ENCODE data around the gene CFAP92. TPM values are rescaled to one million over a fixed set of nuclear protein-coding genes. Genes with fewer than 3 reads are reported as not detected.
"Not testable (repeated sequence)": the region's sequence is repeated elsewhere in the genome, so short reads cannot be mapped to it uniquely, and the experiment has no call there.

The CFAP92 gene
- total RNA-seq, 2 donors from 2014 or later = 0.15 to 0.37 TPM

DNA sequence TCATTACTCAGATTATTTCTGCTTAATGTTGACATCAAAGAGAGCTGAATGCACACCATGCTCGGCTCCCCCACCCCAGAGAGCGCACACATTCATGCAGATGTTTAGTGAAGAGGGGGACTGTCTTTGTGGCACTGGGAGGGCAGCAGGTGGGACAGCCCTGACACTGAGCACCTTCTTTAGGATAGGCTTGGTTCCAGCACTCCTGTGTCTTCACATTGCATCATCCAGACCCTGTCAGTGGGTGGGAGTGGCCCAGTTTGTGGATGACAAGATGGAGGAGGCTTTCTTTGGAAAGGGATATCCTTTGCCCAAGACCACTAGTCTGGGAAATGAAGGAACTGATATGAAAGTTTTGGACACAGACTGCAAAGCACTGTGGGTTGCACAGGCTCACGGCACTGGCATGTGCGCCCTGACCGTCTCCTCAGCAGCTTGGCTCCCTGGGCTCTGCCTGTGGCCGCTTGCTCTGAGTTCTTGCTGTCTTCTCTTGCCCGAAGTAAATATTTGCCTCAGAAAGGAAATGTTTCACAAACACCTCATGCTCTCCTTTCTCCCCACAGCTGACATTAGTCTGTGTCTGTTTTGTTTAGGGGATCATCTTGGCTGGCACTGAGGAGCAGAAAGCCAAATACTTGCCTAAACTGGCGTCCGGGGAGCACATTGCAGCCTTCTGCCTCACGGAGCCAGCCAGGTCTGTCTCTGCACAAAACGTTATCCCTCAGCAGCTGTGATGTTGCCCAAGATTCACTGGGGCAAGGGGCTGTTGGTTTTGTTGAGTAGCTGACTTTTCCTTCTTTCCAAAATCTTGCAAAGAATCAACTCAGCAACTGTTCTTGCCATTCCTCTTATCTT is 97.8 kb downstream of the CFAP92 start:
- no peaks in the 10 kb centered on the region for H3K27me3 Mint-ChIP-seq
- DNase-seq (no peak), ATAC-seq (no peak)
- peaks cover 5% of the 10 kb centered on the region for H3K36me3 Mint-ChIP-seq (ENCODE audit: low read depth)
- H3K4me3 Mint-ChIP-seq = no peak overlapping the region
- H3K9me3 ChIP-seq (ENCODE audit: control insufficient read depth, low read length, poor library complexity, severe bottlenecking) = no peaks in the 10 kb centered on the region
- H3K27ac Mint-ChIP-seq = no peak overlapping the region
- H3K4me1 Mint-ChIP-seq = peaks cover 4% of the 10 kb centered on the region

DNA sequence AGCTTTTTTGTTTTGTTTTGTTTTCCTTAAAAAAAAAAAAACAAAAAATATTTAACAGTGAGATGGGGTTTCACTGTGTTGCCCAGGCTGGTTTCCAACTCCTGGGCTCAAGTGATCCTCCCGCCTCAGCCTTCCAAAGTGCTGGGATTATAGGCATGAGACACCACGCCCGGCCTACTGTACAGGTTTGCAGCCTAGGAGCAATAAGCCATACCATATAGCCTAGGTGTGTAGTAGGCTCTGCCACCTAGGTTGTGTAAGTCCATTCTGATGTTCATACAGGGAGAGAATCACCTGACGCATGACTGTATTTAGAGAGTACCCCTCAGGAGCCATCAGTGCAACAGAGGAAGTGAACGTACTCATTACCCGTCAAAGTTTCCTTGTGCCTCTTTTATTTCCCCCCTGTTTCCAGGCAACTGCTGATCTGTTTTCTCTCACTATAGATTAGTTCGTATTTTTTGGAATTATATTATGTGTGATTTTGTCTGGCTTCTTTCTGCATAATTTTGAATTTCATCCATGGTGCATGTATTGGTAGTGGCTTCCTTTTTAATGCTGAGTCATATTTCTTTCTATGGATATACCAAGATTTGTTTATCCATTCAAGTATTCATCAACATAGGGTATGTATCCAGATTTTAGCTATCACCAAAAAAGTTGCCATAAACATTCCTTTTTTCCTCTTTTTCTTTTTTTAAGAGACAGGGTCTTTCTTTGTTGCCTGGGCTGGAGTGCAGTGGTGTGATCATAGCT is 104.6 kb downstream of the CFAP92 start:
- ATAC-seq (no peak), DNase-seq (no peak)
- Mint-ChIP-seq H3K4me3 (no peak overlapping the region), H3K27me3 (no peaks in the 10 kb centered on the region), H3K4me1 (no peaks in the 10 kb centered on the region), H3K36me3 (ENCODE audit: low read depth) (no peaks in the 10 kb centered on the region), H3K27ac (no peak overlapping the region)
- H3K9me3 ChIP-seq (ENCODE audit: control insufficient read depth, low read length, poor library complexity, severe bottlenecking) = no peaks in the 10 kb centered on the region

DNA sequence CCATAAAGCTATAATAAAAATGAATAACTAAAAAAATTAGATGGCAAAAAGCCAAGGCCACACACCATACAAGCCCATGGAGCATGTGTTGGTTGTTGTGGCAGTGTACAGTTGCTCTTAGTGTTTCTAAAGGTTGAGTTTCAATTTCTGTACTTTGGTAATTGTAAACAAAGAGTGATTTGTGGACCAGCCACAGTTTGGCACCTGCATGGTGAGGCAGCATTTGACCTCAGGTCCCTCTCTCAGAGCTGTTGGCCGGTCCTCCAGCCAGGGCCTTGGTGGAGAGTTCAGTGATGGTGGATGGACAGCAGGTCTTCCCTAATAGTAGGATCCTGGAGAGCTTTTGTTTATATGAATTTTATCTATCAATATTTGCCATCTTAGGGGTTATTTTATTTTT is 108.9 kb downstream of the CFAP92 start:
- no peaks in the 10 kb centered on the region for H3K9me3 ChIP-seq (ENCODE audit: control insufficient read depth, low read length, poor library complexity, severe bottlenecking)
- no peak overlapping the region for H3K27ac Mint-ChIP-seq
- H3K4me1 Mint-ChIP-seq = peaks cover 26% of the 10 kb centered on the region
- ATAC-seq (no peak), DNase-seq (no peak)
- H3K36me3 Mint-ChIP-seq (ENCODE audit: low read depth) = peaks cover 5% of the 10 kb centered on the region
- no peak overlapping the region for H3K4me3 Mint-ChIP-seq
- H3K27me3 Mint-ChIP-seq = no peaks in the 10 kb centered on the region

DNA sequence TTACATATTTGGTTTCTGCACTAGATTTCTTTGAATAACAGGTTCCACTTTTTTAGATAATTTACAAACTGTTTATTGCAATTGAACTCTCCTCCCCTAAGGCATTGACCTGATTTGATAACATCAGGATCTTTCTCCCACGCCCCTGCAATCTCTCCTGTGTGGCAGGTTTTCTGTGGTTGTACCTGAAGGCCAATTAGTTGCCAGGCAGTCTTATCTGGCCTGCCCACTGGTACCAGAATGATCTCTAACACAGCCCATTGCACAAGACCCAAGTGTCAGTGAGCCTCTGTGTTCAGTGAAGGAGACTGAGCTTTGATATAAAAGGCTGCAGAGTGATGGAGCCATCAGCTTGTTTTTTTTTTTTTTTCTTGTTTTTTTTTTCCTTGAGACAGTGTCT is 111.2 kb downstream of the CFAP92 start:
- no peak for ATAC-seq
- H3K4me3 Mint-ChIP-seq = no peak overlapping the region
- H3K4me1 Mint-ChIP-seq = peaks cover 45% of the 10 kb centered on the region
- peaks cover 5% of the 10 kb centered on the region for H3K36me3 Mint-ChIP-seq (ENCODE audit: low read depth)
- H3K27me3 Mint-ChIP-seq = no peaks in the 10 kb centered on the region
- no peaks in the 10 kb centered on the region for H3K9me3 ChIP-seq (ENCODE audit: control insufficient read depth, low read length, poor library complexity, severe bottlenecking)
- H3K27ac Mint-ChIP-seq = no peak overlapping the region
- DNase-seq = no peak

DNA sequence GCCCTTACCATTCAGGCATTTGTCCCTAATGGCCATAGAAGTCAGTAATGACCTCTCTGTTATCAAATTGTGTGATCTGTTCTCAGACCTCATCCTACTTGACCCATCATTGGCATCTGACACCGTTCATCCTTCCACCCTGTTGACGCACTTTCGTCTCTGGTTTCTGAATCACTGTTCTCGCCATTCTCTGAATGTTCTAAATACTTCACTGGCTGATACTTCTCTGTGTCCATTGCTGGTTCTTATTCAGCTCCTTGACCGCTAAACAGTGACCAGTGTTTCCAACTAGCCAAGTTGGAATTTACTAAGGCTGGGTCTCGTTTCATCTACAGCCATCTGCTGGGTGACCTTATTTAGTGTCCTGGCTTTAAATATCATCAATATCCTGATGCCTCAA is 112.3 kb downstream of the CFAP92 start:
- peaks cover 5% of the 10 kb centered on the region for H3K36me3 Mint-ChIP-seq (ENCODE audit: low read depth)
- H3K9me3 ChIP-seq (ENCODE audit: control insufficient read depth, low read length, poor library complexity, severe bottlenecking) = no peaks in the 10 kb centered on the region
- peak overlapping the region; percentile 61 for H3K4me3 Mint-ChIP-seq
- no peak overlapping the region for H3K27ac Mint-ChIP-seq
- ATAC-seq = no peak
- peaks cover 46% of the 10 kb centered on the region for H3K4me1 Mint-ChIP-seq
- DNase-seq = no peak
- H3K27me3 Mint-ChIP-seq = no peaks in the 10 kb centered on the region

DNA sequence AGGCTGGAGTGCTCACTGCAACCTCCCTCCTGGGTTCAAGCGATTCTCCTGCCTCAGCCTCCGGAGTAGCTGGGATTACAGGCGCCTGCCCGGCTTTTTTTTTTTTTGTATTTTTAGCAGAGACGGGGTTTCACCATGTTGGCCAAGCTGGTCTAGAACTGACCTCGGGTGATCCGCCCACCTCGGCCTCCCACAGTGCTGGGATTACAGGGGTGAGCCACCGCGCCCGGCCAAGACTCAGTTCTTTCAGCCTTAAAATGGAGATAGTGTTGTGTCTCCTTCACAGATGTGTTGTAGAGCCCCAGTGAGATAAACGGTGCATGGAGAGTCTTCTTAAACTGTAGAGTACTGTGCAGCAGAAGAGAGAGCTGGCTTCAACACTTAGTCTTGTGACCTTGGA is 113.4 kb downstream of the CFAP92 start:
- not testable (repeated sequence) for H3K9me3 ChIP-seq (ENCODE audit: control insufficient read depth, low read length, poor library complexity, severe bottlenecking); H3K36me3 Mint-ChIP-seq (ENCODE audit: low read depth); H3K27me3 Mint-ChIP-seq; ATAC-seq; DNase-seq
- Mint-ChIP-seq H3K4me1 (peaks cover 52% of the 10 kb centered on the region), H3K27ac (peak overlapping the region; percentile 100), H3K4me3 (peak overlapping the region; percentile 93)

DNA sequence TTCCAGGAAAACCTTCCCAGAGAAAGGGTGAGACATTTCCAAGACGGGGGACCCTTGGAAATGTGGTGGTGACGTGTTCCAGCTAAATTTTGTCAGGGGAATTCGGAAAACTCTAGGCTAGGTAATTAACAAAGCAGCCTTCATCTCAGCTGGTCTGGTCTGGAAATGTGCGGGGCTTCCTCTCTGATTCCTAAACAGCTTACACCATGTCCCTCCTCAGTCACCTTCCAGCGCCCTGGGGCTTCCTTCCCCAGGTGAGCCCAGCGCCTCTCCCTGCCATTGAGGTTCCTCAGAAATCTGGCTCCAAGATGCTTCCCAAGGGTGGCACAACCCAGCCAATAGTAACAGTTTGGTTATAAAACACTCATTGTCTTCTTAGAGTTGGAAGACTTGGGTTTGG is 113.9 kb downstream of the CFAP92 start:
- Mint-ChIP-seq H3K27me3 (no peaks in the 10 kb centered on the region), H3K36me3 (ENCODE audit: low read depth) (peaks cover 5% of the 10 kb centered on the region), H3K4me3 (peak overlapping the region; percentile 93), H3K4me1 (peaks cover 53% of the 10 kb centered on the region), H3K27ac (peak overlapping the region; percentile 100)
- DNase-seq = no peak
- no peak for ATAC-seq
- no peaks in the 10 kb centered on the region for H3K9me3 ChIP-seq (ENCODE audit: control insufficient read depth, low read length, poor library complexity, severe bottlenecking)

DNA sequence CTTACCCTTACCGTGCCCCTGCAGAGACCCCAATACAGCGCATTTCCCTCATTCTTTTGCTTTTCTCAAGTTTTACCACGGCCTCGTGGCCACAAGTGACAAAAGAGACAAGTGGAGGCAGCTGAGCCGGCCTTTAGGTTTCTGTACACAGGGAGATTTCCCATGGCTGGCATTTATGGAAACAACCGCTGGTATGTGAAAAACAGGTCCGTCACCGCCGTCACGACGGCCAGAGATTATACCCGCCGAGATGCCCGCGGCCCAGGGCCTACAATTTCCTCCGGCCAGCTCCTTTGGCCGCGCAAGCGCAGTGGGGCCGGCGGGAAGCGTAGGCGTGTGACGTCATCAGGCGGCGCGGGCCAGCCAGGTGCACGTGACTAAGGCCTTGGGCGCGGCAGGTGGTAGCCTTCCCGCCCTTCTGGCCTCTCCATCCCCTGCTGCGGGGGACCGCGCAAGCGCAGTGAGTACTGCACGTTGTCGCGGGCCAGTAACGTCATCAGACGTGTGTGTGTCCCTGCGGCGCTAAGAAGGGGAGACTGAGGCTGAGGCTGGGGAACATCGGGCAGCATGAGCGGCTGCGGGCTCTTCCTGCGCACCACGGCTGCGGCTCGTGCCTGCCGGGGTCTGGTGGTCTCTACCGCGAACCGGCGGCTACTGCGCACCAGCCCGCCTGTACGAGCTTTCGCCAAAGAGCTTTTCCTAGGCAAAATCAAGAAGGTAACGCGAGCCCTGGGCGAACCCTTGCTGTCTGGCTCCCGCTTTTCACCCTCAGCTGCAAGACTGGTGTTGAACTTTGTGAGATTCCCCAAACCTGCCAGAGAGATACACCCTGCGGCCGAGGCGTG is 114.5 kb downstream of the CFAP92 start, which contains the start of gene ACAD9:
ACAD9 (plus strand) TSS at position 496 of the 845 bp plus-strand sequence; CDS start at position 568, 72 bp downstream.
- peaks cover 5% of the 10 kb centered on the region for H3K36me3 Mint-ChIP-seq (ENCODE audit: low read depth)
- H3K27ac Mint-ChIP-seq = peak within 1 kb of the TSS; percentile 100
- DNase-seq = peak; percentile 96 to 97 (median 96)
- peak within 1 kb of the TSS; percentile 93 for H3K4me3 Mint-ChIP-seq
- peak; percentile 95 for ATAC-seq
- no peaks in the 10 kb centered on the region for H3K27me3 Mint-ChIP-seq
- H3K9me3 ChIP-seq (ENCODE audit: control insufficient read depth, low read length, poor library complexity, severe bottlenecking) = no peaks in the 10 kb centered on the region
- H3K4me1 Mint-ChIP-seq = peaks cover 53% of the 10 kb centered on the region

DNA sequence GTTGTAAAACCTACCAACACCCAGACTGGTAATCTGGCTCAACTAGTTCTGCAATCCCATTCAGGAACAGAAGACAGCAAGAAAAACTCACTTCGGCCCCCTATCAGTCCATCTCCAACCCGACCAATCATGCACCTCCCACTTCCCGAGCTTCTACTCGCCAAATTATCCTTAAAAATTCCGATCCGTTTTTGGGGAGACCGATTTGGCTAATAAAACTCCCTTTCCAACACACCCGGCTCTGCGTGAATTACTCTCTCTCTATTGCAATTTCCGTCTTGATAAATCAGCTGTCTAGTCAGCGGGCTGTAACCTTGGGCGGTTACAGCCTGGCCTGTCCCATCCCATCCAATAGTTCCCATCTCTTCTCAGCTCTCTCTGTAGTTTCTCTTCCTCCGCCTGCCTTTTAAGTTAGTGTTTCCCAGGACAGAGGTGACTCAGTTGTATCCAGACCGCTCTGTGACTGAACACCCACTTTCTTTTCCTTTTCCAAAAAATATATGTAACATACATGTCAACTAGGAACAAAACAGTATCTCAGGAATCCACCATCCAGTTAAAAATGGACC is 115.2 kb downstream of the CFAP92 start:
- H3K4me1 Mint-ChIP-seq = peaks cover 50% of the 10 kb centered on the region
- H3K27ac Mint-ChIP-seq = peak overlapping the region; percentile 100

DNA sequence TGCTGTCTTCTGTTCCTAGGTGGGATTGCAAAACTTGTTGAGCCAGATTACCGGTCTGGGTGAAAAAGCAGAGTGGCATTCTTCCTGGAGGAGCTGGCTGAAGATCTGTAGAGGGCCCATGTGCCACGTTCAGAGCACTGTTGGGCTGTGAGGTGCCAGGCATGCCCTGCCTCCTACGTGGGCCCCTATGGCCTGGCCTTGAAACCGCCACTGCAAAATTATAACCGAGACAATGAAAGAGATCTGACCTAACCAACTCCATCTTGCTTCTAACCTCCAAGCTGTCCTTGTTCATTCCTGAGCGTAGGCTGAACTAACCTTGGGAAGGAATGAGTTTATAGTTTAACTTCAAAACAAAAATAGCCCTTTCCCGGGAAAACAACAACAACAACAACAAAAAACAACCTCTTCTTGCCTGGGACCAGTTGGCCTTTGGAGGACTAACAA is 115.8 kb downstream of the CFAP92 start:
- H3K4me3 Mint-ChIP-seq = peak overlapping the region; percentile 93
- H3K36me3 Mint-ChIP-seq (ENCODE audit: low read depth) = peaks cover 5% of the 10 kb centered on the region
- ATAC-seq (no peak), DNase-seq (no peak)
- H3K4me1 Mint-ChIP-seq = peaks cover 48% of the 10 kb centered on the region
- peak overlapping the region; percentile 100 for H3K27ac Mint-ChIP-seq
- no peaks in the 10 kb centered on the region for H3K27me3 Mint-ChIP-seq
- H3K9me3 ChIP-seq (ENCODE audit: control insufficient read depth, low read length, poor library complexity, severe bottlenecking) = no peaks in the 10 kb centered on the region

More for the DNA sequence above, 115.2 kb downstream of the CFAP92 start:
- Mint-ChIP-seq H3K4me3 (peak overlapping the region; percentile 93), H3K27me3 (no peaks in the 10 kb centered on the region), H3K36me3 (ENCODE audit: low read depth) (peaks cover 5% of the 10 kb centered on the region)
- no peak for DNase-seq
- no peaks in the 10 kb centered on the region for H3K9me3 ChIP-seq (ENCODE audit: control insufficient read depth, low read length, poor library complexity, severe bottlenecking)
- ATAC-seq = peak; percentile 30

DNA sequence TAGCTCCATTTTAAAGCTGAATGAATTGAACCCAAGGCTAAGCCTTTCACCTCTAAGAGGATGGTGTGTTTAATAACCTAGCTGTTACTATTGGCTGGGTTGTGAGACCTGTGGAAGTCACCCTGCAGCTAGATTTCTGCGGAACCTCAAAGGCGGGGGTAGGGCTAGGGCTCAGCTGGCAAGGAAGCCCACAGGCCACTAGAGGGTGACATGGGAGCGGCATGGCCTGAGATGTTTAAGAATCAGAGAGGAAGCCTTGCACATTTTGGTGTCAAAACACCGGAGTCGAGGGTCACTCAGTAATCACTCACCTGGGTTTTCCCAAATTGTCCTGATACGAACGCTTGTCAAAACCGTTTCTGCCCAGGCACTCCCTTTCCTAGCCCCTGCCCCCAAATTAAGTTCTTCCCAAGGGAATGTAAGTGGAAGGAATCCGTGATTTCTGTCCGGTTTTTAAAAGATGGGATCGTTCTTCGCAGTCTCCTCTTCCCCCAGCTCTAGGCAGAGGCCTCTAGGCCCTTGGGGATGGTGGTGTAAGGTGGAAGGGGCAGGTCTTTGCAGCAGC is 118.2 kb downstream of the CFAP92 start:
- no peaks in the 10 kb centered on the region for H3K36me3 Mint-ChIP-seq (ENCODE audit: low read depth)
- DNase-seq (peak; percentile 17 to 50 (median 19)), ATAC-seq (peak; percentile 60)
- no peaks in the 10 kb centered on the region for H3K9me3 ChIP-seq (ENCODE audit: control insufficient read depth, low read length, poor library complexity, severe bottlenecking)
- no peak overlapping the region for H3K4me3 Mint-ChIP-seq
- H3K27ac Mint-ChIP-seq = peak overlapping the region; percentile 70
- peaks cover 33% of the 10 kb centered on the region for H3K4me1 Mint-ChIP-seq
- H3K27me3 Mint-ChIP-seq = no peaks in the 10 kb centered on the region

DNA sequence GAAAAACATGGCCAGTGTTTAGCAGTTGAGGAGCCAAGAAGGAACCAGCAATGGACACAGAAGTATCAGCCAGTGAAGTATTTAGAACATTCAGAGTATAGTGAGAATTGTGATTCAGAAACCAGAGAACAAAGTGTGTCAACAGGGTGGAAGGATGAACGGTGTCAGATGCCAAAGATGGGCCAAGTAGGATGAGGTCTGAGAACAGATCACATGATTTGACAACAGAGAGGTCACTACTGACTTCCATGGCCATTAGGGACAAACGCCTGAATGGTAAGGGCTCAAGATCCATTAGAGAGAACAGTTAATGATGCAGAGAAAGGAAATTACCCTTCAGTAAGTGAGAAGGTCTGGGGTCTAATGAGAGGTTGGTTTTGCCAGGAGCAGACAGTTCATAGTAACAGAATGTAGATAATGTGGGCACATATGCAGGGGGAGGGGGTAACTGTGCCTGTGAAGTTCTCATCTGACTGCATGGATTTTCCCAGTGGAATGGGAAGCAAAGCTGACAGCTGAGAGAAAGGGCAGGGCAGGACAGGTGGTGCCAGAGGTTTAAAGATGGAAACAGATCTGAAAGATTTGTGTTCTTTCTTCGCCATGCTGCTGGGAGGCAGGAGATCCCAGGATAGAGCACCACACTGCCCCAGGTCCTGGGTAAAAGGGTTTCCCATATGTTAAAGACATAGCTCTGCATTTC is 119.2 kb downstream of the CFAP92 start:
- Mint-ChIP-seq H3K36me3 (ENCODE audit: low read depth) (no peaks in the 10 kb centered on the region), H3K4me3 (no peak overlapping the region), H3K4me1 (peaks cover 25% of the 10 kb centered on the region), H3K27me3 (no peaks in the 10 kb centered on the region), H3K27ac (peak overlapping the region; percentile 21)
- no peak for DNase-seq
- no peak for ATAC-seq
- no peaks in the 10 kb centered on the region for H3K9me3 ChIP-seq (ENCODE audit: control insufficient read depth, low read length, poor library complexity, severe bottlenecking)
